ENCODE results near the gene PIGN.

DNA sequence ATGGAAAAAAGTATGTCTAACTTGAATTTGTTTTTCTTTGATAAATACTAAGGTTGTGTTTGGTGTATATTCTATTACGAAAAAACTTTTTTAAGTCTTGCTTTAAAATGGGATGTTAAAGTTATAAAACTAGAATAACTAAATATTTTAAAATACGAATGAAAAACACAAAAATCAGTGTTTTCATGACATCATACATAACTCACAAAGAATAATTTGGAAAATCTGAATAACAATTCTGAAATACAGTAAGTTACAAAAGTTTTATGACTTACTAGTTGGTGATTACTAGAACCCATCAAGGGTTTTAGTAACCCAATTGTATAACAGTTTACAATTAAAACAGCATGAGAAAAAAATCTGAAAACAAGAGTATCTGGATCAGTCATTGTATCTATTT, 61.2 kb downstream of the PIGN start:
- TF ChIP-seq CTCF (IDR thresholded peaks at IDR 0.05; ENCODE audit: low read depth, low read length) (no peak), POLR2A (IDR thresholded peaks at IDR 0.05; ENCODE audit: extremely low read depth, insufficient read length) (no peak)
